CD4-positive, alpha-beta T cell (primary cell): ENCODE data around the gene ZNF318. TPM values are rescaled to one million over a fixed set of nuclear protein-coding genes. Genes with fewer than 3 reads are reported as not detected.

Experiments used
- ATAC-seq: fragments of 200-7000 bp; cut with Tn5 transposase; one replicate; pipeline ENCODE4 v1.10.0; 2022; ENCODE audit warnings: mild to moderate bottlenecking; ENCODE audit not compliant: poor library complexity
- CTCF ChIA-PET: fragments of 350-600 bp; sonication (Branson Sonifier 250); formaldehyde crosslinking; loops from one replicate; lab custom pipeline; 2021; ENCODE audit warnings: antibody characterized with exemption, inconsistent platforms; lab: Charles Lee
- POLR2A ChIA-PET: fragments of 350-600 bp; sonication (Branson Sonifier 250); formaldehyde crosslinking; loops from one replicate; lab custom pipeline; 2021; ENCODE audit warnings: antibody characterized with exemption, inconsistent platforms; lab: Charles Lee
- DNase-seq, 14 experiments: peaks; one replicate each; pipeline ENCODE4 v3.0.0-alpha.2; 2013 to 2020; ENCODE audit warnings: mixed read lengths in 2 of 14
- H3K27ac ChIP-seq, 2 donors: one replicate each; pipeline versions ENCODE4 v1.5.1 to v1.7.0; 2013; ENCODE audit warnings: low read length in 2 of 2, low read depth in 1 of 2, mild to moderate bottlenecking in 1 of 2
- H3K27me3 ChIP-seq, 2 experiments: 1 replicate in 1 of 2; 2 replicates in 1 of 2; pipeline versions ENCODE4 v1.6.1 to v1.7.0; 2013; ENCODE audit warnings: low read length in 2 of 2, control low read depth in 1 of 2, mild to moderate bottlenecking in 1 of 2, moderate library complexity in 1 of 2; ENCODE audit not compliant: insufficient read depth in 2 of 2, control insufficient read depth in 1 of 2
- H3K36me3 ChIP-seq: one replicate; pipeline ENCODE4 v1.6.1; 2013; ENCODE audit warnings: low read length, control low read depth; ENCODE audit not compliant: insufficient read depth
- H3K4me1 ChIP-seq: one replicate; pipeline ENCODE4 v1.6.1; 2013; ENCODE audit warnings: low read length, control low read depth; ENCODE audit not compliant: insufficient read depth
- H3K4me3 ChIP-seq: one replicate; pipeline ENCODE4 v1.5.1; 2013; ENCODE audit warnings: mild to moderate bottlenecking, low read length, moderate library complexity
- H3K9me3 ChIP-seq, 2 experiments: 1 replicate in 1 of 2; 2 replicates in 1 of 2; pipeline versions ENCODE4 v1.6.1 to v1.7.0; 2013; ENCODE audit warnings: low read length in 2 of 2, mild to moderate bottlenecking in 2 of 2, control low read depth in 1 of 2, moderate library complexity in 1 of 2; ENCODE audit not compliant: control insufficient read depth in 1 of 2, insufficient read depth in 1 of 2
- H3K27ac Mint-ChIP-seq: one replicate; pipeline ENCODE4 v1.8.0; 2020; ENCODE audit warnings: mixed read lengths
- H3K27me3 Mint-ChIP-seq: one replicate; pipeline ENCODE4 v1.8.0; 2021; ENCODE audit warnings: mixed read lengths
- H3K36me3 Mint-ChIP-seq: one replicate; pipeline ENCODE4 v1.8.0; 2021; ENCODE audit warnings: low read depth, mixed read lengths
- H3K4me1 Mint-ChIP-seq: one replicate; pipeline ENCODE4 v1.8.0; 2021; ENCODE audit warnings: low read depth, mixed read lengths
- H3K4me3 Mint-ChIP-seq: one replicate; pipeline ENCODE4 v1.8.0; 2020; ENCODE audit warnings: mild to moderate bottlenecking, mixed read lengths
- H3K9me3 Mint-ChIP-seq: one replicate; pipeline ENCODE4 v1.8.0; 2020; ENCODE audit warnings: mixed read lengths
- intact Hi-C, 2 experiments: fragments of 100-400 bp; cut with DNase I in 1 of 2; cut with micrococcal nuclease in 1 of 2; formaldehyde crosslinking; loops; one replicate each; pipeline versions ENCODE4 v1.15.1 to v1.9.0; 2023 to 2025; cut with DNase I, micrococcal nuclease
- total RNA-seq, 174 experiments: library from RNA in 2 of 174; stranded (reverse) in 2 of 174; gene quantifications; one replicate each; pipeline ENCODE4 v1.2.3 and lab custom pipeline; 2021 to 2026
- TF ChIP-seq, protein P1 (sequence below): fragments of 200-600 bp; IDR thresholded peaks from one replicate; pipeline ENCODE4 v1.8.0; 2022; ENCODE audit warnings: antibody characterized with exemption, mild to moderate bottlenecking

The ZNF318 gene
- total RNA-seq, 2 experiments from 2014 or later: 20.4 TPM

DNA sequence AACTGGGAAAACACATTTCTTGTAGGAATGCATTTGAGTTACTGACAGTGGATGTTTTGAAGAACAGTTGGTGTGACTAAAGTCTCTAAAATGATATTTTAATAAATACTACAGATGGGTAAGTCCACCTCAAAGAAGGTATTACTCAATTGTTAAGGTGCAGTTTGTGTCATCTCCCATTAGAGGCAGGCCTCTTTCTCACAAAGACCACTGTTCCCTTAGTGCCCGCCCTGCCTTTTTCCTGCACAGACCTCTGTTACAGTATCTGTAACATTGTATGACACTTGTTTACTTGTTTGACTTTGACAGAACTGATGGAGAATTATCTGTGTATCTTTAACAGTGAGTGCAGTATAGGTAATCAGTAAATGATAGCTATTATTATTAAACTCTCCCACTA lies 55.6 kb downstream of the ZNF318 start:
- no peak overlapping the region for H3K4me3 Mint-ChIP-seq
- no peak for DNase-seq
- peaks cover 7% of the 10 kb centered on the region for H3K36me3 Mint-ChIP-seq
- H3K4me1 Mint-ChIP-seq: peaks cover 6% of the 10 kb centered on the region
- H3K9me3 ChIP-seq: no peaks in the 10 kb centered on the region
- peaks cover 8% of the 10 kb centered on the region for H3K4me1 ChIP-seq
- H3K9me3 Mint-ChIP-seq: no peaks in the 10 kb centered on the region
- CTCF ChIA-PET: no interaction called here
- no peaks in the 10 kb centered on the region for H3K36me3 ChIP-seq
- TF ChIP-seq, protein P1, sequence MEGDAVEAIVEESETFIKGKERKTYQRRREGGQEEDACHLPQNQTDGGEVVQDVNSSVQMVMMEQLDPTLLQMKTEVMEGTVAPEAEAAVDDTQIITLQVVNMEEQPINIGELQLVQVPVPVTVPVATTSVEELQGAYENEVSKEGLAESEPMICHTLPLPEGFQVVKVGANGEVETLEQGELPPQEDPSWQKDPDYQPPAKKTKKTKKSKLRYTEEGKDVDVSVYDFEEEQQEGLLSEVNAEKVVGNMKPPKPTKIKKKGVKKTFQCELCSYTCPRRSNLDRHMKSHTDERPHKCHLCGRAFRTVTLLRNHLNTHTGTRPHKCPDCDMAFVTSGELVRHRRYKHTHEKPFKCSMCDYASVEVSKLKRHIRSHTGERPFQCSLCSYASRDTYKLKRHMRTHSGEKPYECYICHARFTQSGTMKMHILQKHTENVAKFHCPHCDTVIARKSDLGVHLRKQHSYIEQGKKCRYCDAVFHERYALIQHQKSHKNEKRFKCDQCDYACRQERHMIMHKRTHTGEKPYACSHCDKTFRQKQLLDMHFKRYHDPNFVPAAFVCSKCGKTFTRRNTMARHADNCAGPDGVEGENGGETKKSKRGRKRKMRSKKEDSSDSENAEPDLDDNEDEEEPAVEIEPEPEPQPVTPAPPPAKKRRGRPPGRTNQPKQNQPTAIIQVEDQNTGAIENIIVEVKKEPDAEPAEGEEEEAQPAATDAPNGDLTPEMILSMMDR: no peak
- no peaks in the 10 kb centered on the region for H3K27me3 ChIP-seq
- H3K4me3 ChIP-seq: no peak overlapping the region
- ATAC-seq: no peak
- H3K27me3 Mint-ChIP-seq: no peaks in the 10 kb centered on the region
- no peak overlapping the region for H3K27ac Mint-ChIP-seq
- H3K27ac ChIP-seq: no peak overlapping the region
- POLR2A ChIA-PET: no interaction called here
- intact Hi-C loops: no loop called here

DNA sequence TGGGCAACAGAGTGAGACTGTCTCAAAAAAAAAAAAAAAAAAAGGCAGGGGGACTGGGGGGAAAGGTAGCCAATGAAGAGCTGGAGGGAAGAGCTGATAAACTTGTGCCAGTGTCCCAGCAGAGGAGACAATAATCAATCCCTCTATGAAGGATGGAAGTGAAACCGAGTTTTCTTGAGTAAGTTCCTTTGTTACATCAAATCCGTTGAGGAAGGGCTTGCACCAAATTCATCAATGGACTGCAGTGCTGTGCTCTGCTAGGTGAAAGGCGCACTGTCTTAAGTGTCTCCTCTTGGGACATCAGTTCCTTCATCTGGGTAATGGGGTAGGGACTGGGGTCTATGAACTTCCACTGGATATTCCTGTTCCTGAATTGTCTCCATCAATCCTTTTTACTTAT lies 57.8 kb downstream of the ZNF318 start:
- H3K27ac ChIP-seq: no peak overlapping the region
- CTCF ChIA-PET: interaction anchor here (0.7 kb wide), 1 partner anchor 316 kb away, joined by 3 read pairs; no protein-coding TSS in a partner anchor
- H3K27ac Mint-ChIP-seq: no peak overlapping the region
- no peak overlapping the region for H3K4me3 ChIP-seq
- no peaks in the 10 kb centered on the region for H3K36me3 Mint-ChIP-seq
- H3K4me1 Mint-ChIP-seq: peaks cover 7% of the 10 kb centered on the region
- DNase-seq (no peak), ATAC-seq (no peak)
- TF ChIP-seq, protein P1: no peak
- no peaks in the 10 kb centered on the region for H3K9me3 Mint-ChIP-seq
- H3K4me1 ChIP-seq: peaks cover 19% of the 10 kb centered on the region
- no peaks in the 10 kb centered on the region for H3K9me3 ChIP-seq
- H3K27me3 ChIP-seq: no peaks in the 10 kb centered on the region
- no peaks in the 10 kb centered on the region for H3K27me3 Mint-ChIP-seq
- no peaks in the 10 kb centered on the region for H3K36me3 ChIP-seq
- no peak overlapping the region for H3K4me3 Mint-ChIP-seq
- intact Hi-C loops: no loop called here
- POLR2A ChIA-PET: interaction anchor here (0.5 kb wide), 1 partner anchor 212 kb away, joined by 4 read pairs; no protein-coding TSS in a partner anchor

GRCh38 chr6:43310624-43311023 lies 58.8 kb downstream of the ZNF318 start:
- H3K9me3 ChIP-seq: no peaks in the 10 kb centered on the region
- H3K27me3 ChIP-seq: no peaks in the 10 kb centered on the region
- TF ChIP-seq, protein P1: no peak
- Mint-ChIP-seq H3K4me3 (no peak overlapping the region), H3K27ac (no peak overlapping the region), H3K9me3 (no peaks in the 10 kb centered on the region), H3K36me3 (no peaks in the 10 kb centered on the region), H3K4me1 (peaks cover 7% of the 10 kb centered on the region), H3K27me3 (no peaks in the 10 kb centered on the region)
- ChIA-PET POLR2A (no interaction called here), CTCF (no interaction called here)
- ATAC-seq (no peak), DNase-seq (no peak)
- intact Hi-C loops: no loop called here
- H3K27ac ChIP-seq: no peak overlapping the region
- peaks cover 19% of the 10 kb centered on the region for H3K4me1 ChIP-seq
- no peak overlapping the region for H3K4me3 ChIP-seq
- no peaks in the 10 kb centered on the region for H3K36me3 ChIP-seq
